Upper lobe of left lung (tissue), 6 donors: ENCODE results near the gene DIRAS3. TPM values are rescaled to one million over a fixed set of nuclear protein-coding genes. Genes with fewer than 3 reads are reported as not detected.
A peak's percentile ranks its signal among the peaks of the same experiment; 100 is the strongest.

Experiments used
- ATAC-seq, 2 donors: fragments of 200-7000 bp; cut with Tn5 transposase; one replicate each; pipeline ENCODE4 v1.9.1; 2022; ENCODE audit warnings: mild to moderate bottlenecking in 2 of 2, moderate library complexity in 2 of 2; ENCODE audit not compliant: low FRiP score in 2 of 2
- DNase-seq, 2 donors: peaks; one replicate each; pipeline ENCODE4 v3.0.0-alpha.2; 2019 to 2020
- H3K27ac ChIP-seq, 4 donors: fragments of 200-600 bp; sonication (generic); one replicate each; pipeline ENCODE4 v1.5.1; 2016 to 2019
- H3K27me3 ChIP-seq, 4 donors: fragments of 200-600 bp; sonication (generic); one replicate each; pipeline ENCODE4 v1.5.1; 2017 to 2019
- H3K36me3 ChIP-seq, 4 donors: fragments of 200-600 bp; sonication (generic); one replicate each; pipeline ENCODE4 v1.5.1; 2016 to 2019
- H3K4me1 ChIP-seq, 4 donors: fragments of 200-600 bp; sonication (generic); one replicate each; pipeline ENCODE4 v1.5.1; 2018 to 2019
- H3K4me3 ChIP-seq, 4 donors: fragments of 200-600 bp; sonication (generic); one replicate each; pipeline ENCODE4 v1.5.1; 2017 to 2019; ENCODE audit warnings: mild to moderate bottlenecking in 2 of 4, moderate library complexity in 1 of 4
- H3K9me3 ChIP-seq, 4 donors: fragments of 200-600 bp; sonication (generic); one replicate each; pipeline ENCODE4 v1.5.1; 2018 to 2019
- CTCF ChIP-seq, 6 experiments: fragments of 450-650 bp in 4 of 6; fragments of 200-600 bp in 2 of 6; sonication (generic) in 2 of 6; IDR thresholded peaks; one replicate each; pipeline ENCODE4 v1.5.1; 2016 to 2019; ENCODE audit warnings: antibody characterized with exemption in 6 of 6
- EP300 ChIP-seq, 4 donors: sonication (generic); formaldehyde crosslinking; IDR thresholded peaks; one replicate each; pipeline ENCODE4 v1.5.1; 2017; ENCODE audit warnings: antibody characterized with exemption in 4 of 4, control low read depth in 2 of 4
- POLR2A ChIP-seq, 4 donors: fragments of 450-650 bp; IDR thresholded peaks; one replicate each; pipeline ENCODE4 v1.5.1; 2016 to 2017; ENCODE audit warnings: antibody characterized with exemption in 4 of 4, mild to moderate bottlenecking in 2 of 4
- POLR2AphosphoS5 ChIP-seq, 2 donors: sonication (generic); formaldehyde crosslinking; IDR thresholded peaks; one replicate each; pipeline ENCODE4 v1.5.1; 2017; ENCODE audit warnings: antibody characterized with exemption in 2 of 2
- WGBS, 2 donors: methylation state at CpG; one replicate each; pipeline ENCODE4 v1.1.5; 2017 to 2018; 5-methylcytosine and 5-hydroxymethylcytosine counted together
- total RNA-seq, 6 donors: library from RNA; depleted of rRNA in 4 of 6; stranded (reverse); fragments of >200 nt in 4 of 6; gene quantifications; one replicate each; pipeline versions ENCODE4 v1.1.0 to v1.2.1, GENCODE V29; 2016 to 2021
- donor health status: DM: no; HTN: no; CAD: no; lungs with moderate emphysema.
- donor health status: DM: no; HTN: yes; CAD: no; lungs with severe emphysema.

Gene DIRAS3
- total RNA-seq, 6 donors from 2014 or later, result 2.0 to 2.4 (median 2.2) TPM; not detected in 2

GRCh38 chr1:68046423-68046822, 4.0 kb downstream of the DIRAS3 start:
- H3K27me3 ChIP-seq, result no peaks in the 10 kb centered on the region
- ATAC-seq (no peak), DNase-seq (no peak)
- peaks cover 0 to 5% (median 0%) of the 10 kb centered on the region in 4 donors for H3K4me1 ChIP-seq
- H3K9me3 ChIP-seq, result no peaks in the 10 kb centered on the region
- 88 to 93% methylated on average over 8 of the region's 8 CpGs for WGBS, 2 donors
- no peak overlapping the region for H3K27ac ChIP-seq
- no peak overlapping the region for H3K4me3 ChIP-seq
- TF ChIP-seq CTCF (IDR thresholded peaks at IDR 0.05) (no peak), POLR2AphosphoS5 (IDR thresholded peaks at IDR 0.05) (no peak), POLR2A (IDR thresholded peaks at IDR 0.05) (no peak), EP300 (IDR thresholded peaks at IDR 0.05) (no peak)
- no peaks in the 10 kb centered on the region for H3K36me3 ChIP-seq

GRCh38 chr1:68045511-68046180, 4.8 kb downstream of the DIRAS3 start:
- no peak for DNase-seq
- Histone ChIP-seq H3K9me3 (no peaks in the 10 kb centered on the region), H3K27ac (no peak overlapping the region), H3K36me3 (no peaks in the 10 kb centered on the region), H3K27me3 (no peaks in the 10 kb centered on the region), H3K4me1 (peaks cover 0 to 4% (median 0%) of the 10 kb centered on the region in 4 donors), H3K4me3 (no peak overlapping the region)
- ATAC-seq, result no peak
- 88 to 92% methylated on average over 4 of the region's 4 CpGs for WGBS, 2 donors
- TF ChIP-seq CTCF (IDR thresholded peaks at IDR 0.05) (no peak), POLR2A (IDR thresholded peaks at IDR 0.05) (no peak), POLR2AphosphoS5 (IDR thresholded peaks at IDR 0.05) (no peak), EP300 (IDR thresholded peaks at IDR 0.05) (no peak)

- no peaks in the 10 kb centered on the region for H3K27me3 ChIP-seq
- no peak overlapping the region for H3K4me3 ChIP-seq
- TF ChIP-seq CTCF (IDR thresholded peaks at IDR 0.05), result no peak
- H3K27ac ChIP-seq, result no peak overlapping the region
- peak in 1 of 2 donors; percentile 61 for DNase-seq
- H3K9me3 ChIP-seq, result no peaks in the 10 kb centered on the region
- no peak for ATAC-seq
- H3K36me3 ChIP-seq, result no peaks in the 10 kb centered on the region
- H3K4me1 ChIP-seq, result no peaks in the 10 kb centered on the region
- WGBS, 2 donors, result 93 to 95% methylated on average over 10 to 22 of the region's 22 CpGs
Observed at GRCh38 chr1:68043443-68044090, 6.9 kb downstream of the DIRAS3 start.

GRCh38 chr1:68036946-68037345, 13.5 kb downstream of the DIRAS3 start:
- ATAC-seq, result no peak
- Histone ChIP-seq H3K4me1 (no peaks in the 10 kb centered on the region), H3K27me3 (no peaks in the 10 kb centered on the region), H3K27ac (no peak overlapping the region), H3K4me3 (no peak overlapping the region), H3K36me3 (no peaks in the 10 kb centered on the region), H3K9me3 (no peaks in the 10 kb centered on the region)
- DNase-seq, result no peak
- 74 to 75% methylated on average over 2 of the region's 2 CpGs for whole genome bisulfite sequencing, 2 donors
- TF ChIP-seq POLR2AphosphoS5 (IDR thresholded peaks at IDR 0.05), result no peak
- no peak for TF ChIP-seq CTCF (IDR thresholded peaks at IDR 0.05)
- TF ChIP-seq EP300 (IDR thresholded peaks at IDR 0.05), result no peak
- no peak for TF ChIP-seq POLR2A (IDR thresholded peaks at IDR 0.05)

GRCh38 chr1:68029444-68029843, 21.0 kb downstream of the DIRAS3 start:
- H3K27me3 ChIP-seq, result no peaks in the 10 kb centered on the region
- H3K4me1 ChIP-seq, result no peaks in the 10 kb centered on the region
- TF ChIP-seq POLR2A (IDR thresholded peaks at IDR 0.05) (no peak), POLR2AphosphoS5 (IDR thresholded peaks at IDR 0.05) (no peak), EP300 (IDR thresholded peaks at IDR 0.05) (no peak), CTCF (IDR thresholded peaks at IDR 0.05) (no peak)
- H3K4me3 ChIP-seq, result no peak overlapping the region
- no peaks in the 10 kb centered on the region for H3K36me3 ChIP-seq
- ATAC-seq, result no peak
- no peak for DNase-seq
- no peak overlapping the region for H3K27ac ChIP-seq
- H3K9me3 ChIP-seq, result no peaks in the 10 kb centered on the region
- WGBS, 2 donors, result 94 to 95% methylated on average over 4 of the region's 4 CpGs
